GM18505 (cell line): ENCODE results near the gene MAST4.
"Not testable (repeated sequence)": the region's sequence is repeated elsewhere in the genome, so short reads cannot be mapped to it uniquely, and the experiment has no call there.

Experiments used
- ATAC-seq: cut with Tn5 transposase; IDR thresholded peaks from one replicate; pipeline ENCODE4 v1.9.1; 2021; ENCODE audit not compliant: unreplicated experiment
- POLR2A ChIP-seq: IDR thresholded peaks from 4 replicates; pipeline ENCODE4 v1.6.1; 2011; ENCODE audit warnings: borderline replicate concordance; ENCODE audit not compliant: insufficient read depth, insufficient read length; ENCODE audit errors: extremely low read depth

The MAST4 gene

GRCh38 chr5:67168069-67168468 is 571.9 kb downstream of the MAST4 start:
- no peak for ATAC-seq
- no peak for TF ChIP-seq POLR2A

- TF ChIP-seq POLR2A: no peak
- no peak for ATAC-seq
Observed at GRCh38 chr5:67170767-67171166, 574.6 kb downstream of the MAST4 start.

GRCh38 chr5:67173351-67173750 is 577.2 kb downstream of the MAST4 start:
- not testable (repeated sequence) for ATAC-seq

GRCh38 chr5:67173959-67174358 is 577.8 kb downstream of the MAST4 start:
- no peak for ATAC-seq

GRCh38 chr5:67176936-67177335 is 580.7 kb downstream of the MAST4 start:
- TF ChIP-seq POLR2A: no peak
- no peak for ATAC-seq

More at GRCh38 chr5:67173959-67174358, 577.8 kb downstream of the MAST4 start:
- TF ChIP-seq POLR2A: no peak

- TF ChIP-seq POLR2A: no peak
- ATAC-seq: no peak
Observed at GRCh38 chr5:67178085-67178484, 581.9 kb downstream of the MAST4 start.

- no peak for ATAC-seq
- no peak for TF ChIP-seq POLR2A
Observed at GRCh38 chr5:67178966-67179365, 582.8 kb downstream of the MAST4 start.

GRCh38 chr5:67179697-67180361 is 583.6 kb downstream of the MAST4 start:
- no peak for ATAC-seq
- TF ChIP-seq POLR2A: no peak

GRCh38 chr5:67181648-67182221 is 585.5 kb downstream of the MAST4 start:
- no peak for TF ChIP-seq POLR2A
- no peak for ATAC-seq

GRCh38 chr5:67182301-67182790 is 586.2 kb downstream of the MAST4 start:
- ATAC-seq: no peak
- TF ChIP-seq POLR2A: no peak

- TF ChIP-seq POLR2A: no peak
- no peak for ATAC-seq
Observed at GRCh38 chr5:67183859-67184258, 587.7 kb downstream of the MAST4 start.

- peak; percentile 75 for ATAC-seq
- TF ChIP-seq POLR2A: no peak
Observed at GRCh38 chr5:67187006-67187715, 591.0 kb downstream of the MAST4 start.

GRCh38 chr5:67188274-67189078 is 592.3 kb downstream of the MAST4 start:
- TF ChIP-seq POLR2A: no peak
- ATAC-seq: no peak

- TF ChIP-seq POLR2A: no peak
- no peak for ATAC-seq
Observed at GRCh38 chr5:67189079-67189354, 592.8 kb downstream of the MAST4 start.

GRCh38 chr5:67189931-67190330 is 593.7 kb downstream of the MAST4 start:
- no peak for ATAC-seq
- no peak for TF ChIP-seq POLR2A
